SJCRH30 (cell line): Measurements from ENCODE around the gene ANKLE2. TPM values are rescaled to one million over a fixed set of nuclear protein-coding genes. Genes with fewer than 3 reads are reported as not detected.

ENCODE experiments used
- DNase-seq, 2 experiments: peaks; one replicate each; pipeline ENCODE4 v3.0.0-alpha.2; 2015 to 2020
- H3K27ac ChIP-seq: fragments of 250-450 bp; sonication (Bioruptor Pico); 2 replicates; pipeline ENCODE4 v1.5.1; 2020; ENCODE audit warnings: mild to moderate bottlenecking, moderate library complexity
- H3K27me3 ChIP-seq: fragments of 250-450 bp; sonication (Bioruptor Pico); 2 replicates; pipeline ENCODE4 v1.5.1; 2020; ENCODE audit warnings: mild to moderate bottlenecking, moderate library complexity
- H3K36me3 ChIP-seq: fragments of 250-450 bp; sonication (Bioruptor Pico); 2 replicates; pipeline ENCODE4 v1.5.1; 2020; ENCODE audit warnings: mild to moderate bottlenecking, moderate library complexity
- H3K4me1 ChIP-seq: fragments of 250-450 bp; sonication (Bioruptor Pico); 2 replicates; pipeline ENCODE4 v1.5.1; 2020; ENCODE audit warnings: mild to moderate bottlenecking, moderate library complexity
- H3K4me3 ChIP-seq: fragments of 250-450 bp; sonication (Bioruptor Pico); 2 replicates; pipeline ENCODE4 v1.5.1; 2020; ENCODE audit warnings: mild to moderate bottlenecking, moderate library complexity
- H3K9me3 ChIP-seq: fragments of 250-450 bp; sonication (Bioruptor Pico); replicated peaks from 2 replicates; pipeline ENCODE4 v1.5.1; 2020; ENCODE audit warnings: mild to moderate bottlenecking, moderate library complexity
- total RNA-seq: library from RNA; depleted of rRNA; stranded (reverse); fragments of >200 nt; shearing (Covaris generic); gene quantifications from 2 replicates; pipeline ENCODE4 v1.2.3, GENCODE V29; 2014; rRNA removed

ANKLE2 gene
- total RNA-seq, 1 experiment from 2014 or later, result 59.1 TPM

- H3K27ac ChIP-seq, result no peak overlapping the region
- H3K27me3 ChIP-seq, result no peaks in the 10 kb centered on the region
- H3K4me3 ChIP-seq, result no peak overlapping the region
- no peak for DNase-seq
- H3K36me3 ChIP-seq, result peaks cover 42% of the 10 kb centered on the region
- no peaks in the 10 kb centered on the region for H3K4me1 ChIP-seq
- peaks cover 8% of the 10 kb centered on the region; the same call in 1 of the 2 replicates for H3K9me3 ChIP-seq
Measured at GRCh38 chr12:132685400-132685799, 76.2 kb downstream of the ANKLE2 start.

- Histone ChIP-seq H3K4me3 (no peak overlapping the region), H3K36me3 (peaks cover 83% of the 10 kb centered on the region), H3K27me3 (no peaks in the 10 kb centered on the region), H3K9me3 (no peaks in the 10 kb centered on the region), H3K27ac (no peak overlapping the region), H3K4me1 (no peaks in the 10 kb centered on the region)
- DNase-seq, result no peak
Measured at GRCh38 chr12:132677492-132677891, 84.1 kb downstream of the ANKLE2 start.

GRCh38 chr12:132675757-132676432 is 85.7 kb downstream of the ANKLE2 start:
- Histone ChIP-seq H3K27me3 (no peaks in the 10 kb centered on the region), H3K27ac (no peak overlapping the region), H3K9me3 (no peaks in the 10 kb centered on the region), H3K4me1 (no peaks in the 10 kb centered on the region), H3K4me3 (no peak overlapping the region), H3K36me3 (peaks cover 82% of the 10 kb centered on the region)
- no peak for DNase-seq

Other genes starting within 250 kb of the ANKLE2 start
- gene LRCOL1, start 151.2 kb downstream of the ANKLE2 start, total RNA-seq, result not detected in 2 replicates
- not detected in 2 replicates for gene P2RX2, start 143.1 kb downstream of the ANKLE2 start, total RNA-seq
- 68.4 and 95.8 TPM in 2 replicates for gene POLE, start 74.5 kb downstream of the ANKLE2 start, total RNA-seq
- 86.7 and 94.9 TPM in 2 replicates for gene PXMP2, start 74.2 kb downstream of the ANKLE2 start, total RNA-seq
- 41.9 and 45.4 TPM in 2 replicates for gene PGAM5, start 51.0 kb downstream of the ANKLE2 start, total RNA-seq
- 36.0 and 40.3 TPM in 2 replicates for gene GOLGA3, start 67.0 kb upstream of the ANKLE2 start, total RNA-seq
- 8.2 and 8.5 TPM in 2 replicates for gene CHFR, start 125.8 kb upstream of the ANKLE2 start, total RNA-seq
- 5.7 and 7.6 TPM in 2 replicates for gene ZNF605, start 194.5 kb upstream of the ANKLE2 start, total RNA-seq
- gene ZNF26, start 224.5 kb upstream of the ANKLE2 start, total RNA-seq, result 11.8 and 12.6 TPM in 2 replicates